Umbilical cord (tissue), 2 donors: ENCODE measurements around the gene CELF3. TPM values are rescaled to one million over a fixed set of nuclear protein-coding genes. Genes with fewer than 3 reads are reported as not detected.
"Not testable (repeated sequence)": the region's sequence is repeated elsewhere in the genome, so short reads cannot be mapped to it uniquely, and the experiment has no call there.

Source experiments
- DNase-seq: peaks from one replicate; pipeline ENCODE4 v3.0.0-alpha.2; 2015; ENCODE audit warnings: low spot score
- total RNA-seq: library from RNA; depleted of rRNA; stranded (reverse); fragments of >200 nt; gene quantifications from one replicate; pipeline ENCODE4 v1.2.3, GENCODE V29; 2014; ENCODE audit warnings: low replicate concordance; ENCODE audit not compliant: insufficient read depth

CELF3 gene
- not detected for total RNA-seq

GRCh38 chr1:151716771-151717631 is at the start of gene CELF3:
TSS of gene CELF3 (minus strand) at chr1:151716803. CDS start at chr1:151716020, 783 bp downstream.
- peak; percentile 62 for DNase-seq

GRCh38 chr1:151763990-151764389 is 47.4 kb upstream of the CELF3 start:
- DNase-seq = no peak

- DNase-seq = peak; percentile 86
These were observed 46.6 kb upstream of the CELF3 start, which contains the start of gene MRPL9 for GRCh38 chr1:151762941-151763921. TSS of gene MRPL9 (minus strand) at chr1:151763496. CDS start at chr1:151763479, 17 bp downstream.

- no peak for DNase-seq
These were observed 44.2 kb upstream of the CELF3 start for GRCh38 chr1:151760597-151761385.

- DNase-seq = no peak
These were observed 42.6 kb upstream of the CELF3 start for GRCh38 chr1:151759241-151759640.

- DNase-seq = no peak
These were observed 39.7 kb upstream of the CELF3 start for GRCh38 chr1:151756291-151756690.

- DNase-seq = no peak
These were observed 24.9 kb upstream of the CELF3 start for GRCh38 chr1:151741516-151741915.

- peak; percentile 72 for DNase-seq
These were observed 23.2 kb upstream of the CELF3 start for GRCh38 chr1:151739590-151740355.

- no peak for DNase-seq
These were observed 20.9 kb upstream of the CELF3 start for GRCh38 chr1:151737479-151737878.

GRCh38 chr1:151737026-151737425 is 20.4 kb upstream of the CELF3 start:
- no peak for DNase-seq

GRCh38 chr1:151733995-151734394 is 17.4 kb upstream of the CELF3 start:
- not testable (repeated sequence) for DNase-seq

- DNase-seq = no peak
These were observed 16.5 kb upstream of the CELF3 start for GRCh38 chr1:151733126-151733525.

GRCh38 chr1:151729966-151730291 is 13.3 kb upstream of the CELF3 start:
- no peak for DNase-seq

GRCh38 chr1:151729157-151729965 is 12.8 kb upstream of the CELF3 start:
- DNase-seq = no peak

- peak; percentile 87 for DNase-seq
These were observed 11.8 kb upstream of the CELF3 start for GRCh38 chr1:151728151-151729054.

GRCh38 chr1:151723726-151724370 is 7.2 kb upstream of the CELF3 start:
- no peak for DNase-seq

- DNase-seq = no peak
These were observed 5.3 kb upstream of the CELF3 start for GRCh38 chr1:151721788-151722510.
